Jurkat, Clone E6-1 (cell line): Measurements from ENCODE around the gene B4GALT4.

Source experiments
- DNase-seq: peaks from one replicate; pipeline ENCODE4 v3.0.0-alpha.2; 2011; ENCODE audit warnings: low read depth, low spot score
- H3K4me3 ChIP-seq: 2 replicates; pipeline ENCODE4 v1.5.1; 2011; ENCODE audit warnings: mild to moderate bottlenecking, low read length, control low read depth, moderate library complexity

Gene B4GALT4

DNA sequence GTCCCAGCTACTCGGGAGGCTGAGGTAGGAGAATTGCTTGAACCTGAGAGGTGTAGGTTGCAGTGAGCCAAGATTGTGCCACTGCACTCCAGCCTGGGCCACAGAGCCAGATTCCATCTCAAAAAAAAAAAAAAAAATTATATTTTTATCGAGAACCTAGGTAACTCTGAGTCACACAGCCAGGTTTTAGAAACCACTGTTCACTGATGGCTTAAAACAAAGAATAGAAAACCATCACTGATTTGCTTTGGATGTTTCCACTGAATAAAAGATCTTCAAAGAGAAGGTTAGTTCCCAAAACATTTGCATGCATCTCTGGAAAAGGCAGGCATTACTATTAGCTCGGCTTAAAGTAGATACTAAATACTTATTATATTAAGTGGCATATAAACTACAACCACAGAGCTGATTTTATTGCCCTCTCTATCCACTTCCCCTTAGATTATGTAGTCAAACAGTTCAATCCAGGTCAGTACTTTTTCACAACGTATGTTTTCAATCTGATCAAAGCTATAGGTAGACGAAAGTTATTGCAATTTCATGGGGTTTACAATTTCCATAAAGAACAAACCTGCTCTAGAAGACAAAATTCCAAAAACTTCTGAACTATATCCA lies 1.4 kb downstream of the B4GALT4 start:
- DNase-seq = no peak
- no peak overlapping the region; the same call in 1 of the 2 replicates for H3K4me3 ChIP-seq

DNA sequence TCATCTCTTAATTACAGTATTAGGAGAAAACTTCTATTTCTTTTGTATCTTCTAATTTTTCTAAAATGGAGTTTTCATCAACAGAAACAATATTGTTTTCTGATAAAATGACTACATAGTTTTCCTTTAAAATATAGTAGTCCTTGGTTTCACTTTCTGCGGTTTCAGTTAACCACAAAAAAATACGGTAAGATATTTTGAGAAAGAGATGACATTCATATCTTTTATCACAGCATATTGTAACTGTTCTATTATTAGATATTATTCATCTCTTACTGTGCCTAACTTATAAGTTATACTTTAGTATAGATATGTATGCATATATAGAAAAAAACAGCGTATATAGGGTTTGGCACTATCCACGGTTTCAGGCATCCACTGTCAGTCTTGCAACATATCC lies 2.3 kb downstream of the B4GALT4 start:
- DNase-seq = no peak
- no peak overlapping the region for H3K4me3 ChIP-seq

DNA sequence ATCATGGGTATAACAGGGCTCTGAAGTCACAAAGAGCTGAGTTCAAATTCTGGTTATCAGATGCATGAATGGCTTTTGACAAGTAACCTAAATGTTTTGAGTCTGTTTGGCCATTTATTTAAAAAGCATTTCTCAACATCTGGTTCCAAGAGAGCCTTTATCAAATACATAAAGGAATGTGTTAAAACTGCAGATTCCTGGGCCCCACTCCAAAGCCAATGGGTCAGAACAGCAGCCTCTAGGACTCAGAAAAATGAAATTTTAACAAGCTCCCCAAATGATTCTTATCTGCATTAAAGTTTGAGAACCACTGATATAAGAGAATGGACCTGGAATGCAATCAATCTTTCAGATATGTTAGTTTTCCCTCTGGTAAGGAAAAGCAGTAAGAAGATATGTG lies 3.4 kb downstream of the B4GALT4 start:
- H3K4me3 ChIP-seq = no peak overlapping the region
- no peak for DNase-seq

DNA sequence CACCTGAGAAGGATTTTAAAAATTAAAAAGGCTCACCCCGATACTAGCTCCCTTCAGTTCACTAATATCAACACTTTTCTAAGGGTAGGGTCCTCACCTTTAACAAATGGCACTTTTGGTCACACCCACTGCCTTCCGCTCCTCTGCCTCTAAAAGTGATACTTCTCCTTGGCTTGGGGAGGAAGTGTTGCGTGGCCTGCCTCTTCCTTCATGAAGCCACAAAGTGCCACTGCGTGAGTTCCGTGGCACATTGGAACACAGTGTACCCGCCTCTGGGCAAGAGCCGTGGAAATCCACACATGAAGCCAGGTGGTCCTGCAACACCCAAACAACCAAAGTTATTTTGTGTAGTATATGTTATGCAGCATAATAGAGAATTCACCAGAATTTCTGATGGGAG lies 3.9 kb downstream of the B4GALT4 start:
- DNase-seq = no peak
- H3K4me3 ChIP-seq = no peak overlapping the region

DNA sequence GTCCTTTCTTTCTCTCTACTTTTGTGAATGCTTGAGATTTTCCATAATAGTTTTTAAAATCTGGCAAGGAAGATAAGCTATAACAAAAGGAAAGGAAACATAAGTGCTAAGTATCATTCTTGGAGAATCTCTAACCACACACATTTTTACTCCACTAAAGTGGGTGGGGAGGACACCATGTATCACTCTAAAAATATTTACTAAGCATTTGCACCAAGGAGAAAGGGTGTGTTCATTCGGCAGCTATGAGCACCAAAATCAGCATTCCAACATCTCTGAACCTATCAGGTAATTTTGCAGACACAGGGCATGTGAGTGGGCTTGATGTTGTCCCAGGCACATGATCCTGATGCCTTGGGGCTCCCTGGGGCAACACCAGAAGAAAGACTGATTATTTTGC lies 5.5 kb downstream of the B4GALT4 start:
- H3K4me3 ChIP-seq = no peak overlapping the region
- no peak for DNase-seq

DNA sequence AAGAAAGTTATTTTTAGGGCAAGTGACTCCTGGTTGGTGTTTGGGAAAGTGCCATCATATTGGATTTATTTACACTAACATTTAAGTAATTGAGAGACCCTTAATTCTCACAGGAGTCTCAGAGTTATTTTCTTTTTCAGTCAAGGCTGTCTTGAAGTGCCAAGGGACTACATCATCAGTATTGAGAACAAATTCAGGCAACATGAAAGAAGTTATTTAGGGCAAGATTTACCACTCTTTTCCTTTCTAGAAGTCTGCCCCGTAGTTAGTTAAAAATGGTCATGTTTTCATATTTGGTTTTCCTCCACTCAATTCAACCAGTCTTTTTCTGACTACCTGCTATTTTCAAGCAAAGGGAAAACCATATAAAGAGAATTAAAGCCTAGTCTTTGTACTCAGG lies 6.1 kb downstream of the B4GALT4 start:
- DNase-seq = no peak
- H3K4me3 ChIP-seq = no peak overlapping the region

DNA sequence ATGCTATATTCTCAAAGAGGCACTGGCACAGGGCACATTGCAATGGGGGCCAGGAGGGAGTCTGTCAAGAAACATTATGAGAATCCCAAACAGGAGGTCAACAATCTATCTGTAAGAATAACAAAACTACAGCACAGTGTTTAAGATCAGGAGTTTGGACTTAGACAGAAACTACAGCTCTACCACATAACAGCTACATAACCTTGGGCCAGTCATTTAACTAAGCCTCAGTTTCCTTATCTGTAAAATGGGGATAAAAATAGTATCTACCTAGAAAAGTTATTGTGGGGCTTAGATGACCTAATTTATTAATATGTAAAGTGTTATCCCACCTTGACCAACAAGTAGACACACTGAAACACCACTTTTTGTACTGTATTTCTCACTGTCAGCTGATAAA lies 9.9 kb downstream of the B4GALT4 start:
- DNase-seq = no peak
- no peak overlapping the region for H3K4me3 ChIP-seq

DNA sequence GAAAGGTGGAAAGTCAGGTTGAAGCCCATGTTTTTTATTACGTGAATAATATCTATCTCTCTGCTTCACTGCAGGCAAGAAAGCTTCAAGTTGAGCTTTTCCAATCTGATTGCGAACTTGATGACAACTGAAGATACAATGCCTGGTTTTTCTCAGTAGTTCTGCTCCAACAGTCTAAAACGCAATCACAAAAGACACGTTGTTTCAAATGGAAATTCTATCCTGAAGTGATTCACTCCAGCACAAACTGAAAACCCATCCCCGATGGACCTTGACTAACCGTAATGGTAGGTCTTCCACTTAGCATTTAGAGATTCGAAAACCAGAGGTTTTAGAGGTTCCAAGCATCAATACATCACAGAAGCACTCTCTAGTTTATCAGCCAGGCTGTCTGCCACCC lies 10.6 kb downstream of the B4GALT4 start:
- no peak overlapping the region for H3K4me3 ChIP-seq
- DNase-seq = no peak

DNA sequence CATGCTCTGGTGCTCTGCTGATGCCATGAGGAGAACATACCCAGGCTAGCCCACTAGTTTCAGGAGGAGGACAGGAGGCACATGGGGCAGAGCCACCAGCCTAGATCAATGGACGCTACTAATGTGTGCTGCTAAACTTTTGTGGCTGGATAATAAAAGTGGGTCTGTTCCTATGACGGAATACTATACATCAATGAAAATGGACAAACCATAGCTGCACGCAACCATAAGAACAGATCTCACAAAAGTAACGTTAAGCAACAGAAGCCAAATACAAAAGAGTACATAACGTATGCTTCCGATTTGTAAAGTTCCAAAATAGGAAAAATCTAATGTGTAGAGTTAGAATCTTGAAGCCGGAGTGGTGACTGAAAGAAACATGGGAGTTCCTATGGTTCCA lies 11.5 kb downstream of the B4GALT4 start:
- no peak for DNase-seq
- no peak overlapping the region for H3K4me3 ChIP-seq

DNA sequence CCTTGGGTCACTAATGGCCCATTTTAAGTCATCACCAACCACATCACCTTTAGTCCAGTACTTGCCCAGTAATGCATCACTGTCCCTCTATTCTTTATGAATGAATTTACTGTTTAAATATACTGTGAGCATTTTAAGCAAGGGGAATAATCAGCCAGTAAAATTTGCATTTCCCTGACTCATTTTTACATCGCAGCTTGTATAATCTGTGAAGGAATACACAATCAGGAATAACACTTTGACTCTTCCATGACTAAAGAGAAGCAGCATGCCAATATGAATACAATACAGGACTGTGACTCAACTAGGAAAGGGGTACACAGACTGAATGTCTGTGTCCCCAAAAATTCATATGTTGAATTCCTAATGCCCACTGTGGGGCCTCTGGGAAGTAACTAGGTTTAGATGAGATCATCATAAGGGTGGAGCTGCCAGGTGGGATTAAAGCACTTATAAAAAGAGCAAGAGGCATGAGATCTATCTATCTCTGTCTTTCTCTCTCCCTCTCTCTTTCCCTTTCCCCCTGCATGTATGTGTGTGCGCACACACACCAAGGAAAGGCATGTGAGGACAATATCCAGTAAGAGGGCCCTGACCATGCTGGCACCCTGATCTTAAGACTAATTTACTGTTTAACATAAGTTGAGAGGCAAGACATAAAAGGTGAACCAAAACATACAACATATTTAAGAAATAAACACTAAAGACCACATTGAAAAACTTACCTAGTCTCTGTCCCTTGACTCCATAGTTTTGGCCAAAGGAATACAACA lies 12.1 kb downstream of the B4GALT4 start:
- H3K4me3 ChIP-seq = no peak overlapping the region
- no peak for DNase-seq

DNA sequence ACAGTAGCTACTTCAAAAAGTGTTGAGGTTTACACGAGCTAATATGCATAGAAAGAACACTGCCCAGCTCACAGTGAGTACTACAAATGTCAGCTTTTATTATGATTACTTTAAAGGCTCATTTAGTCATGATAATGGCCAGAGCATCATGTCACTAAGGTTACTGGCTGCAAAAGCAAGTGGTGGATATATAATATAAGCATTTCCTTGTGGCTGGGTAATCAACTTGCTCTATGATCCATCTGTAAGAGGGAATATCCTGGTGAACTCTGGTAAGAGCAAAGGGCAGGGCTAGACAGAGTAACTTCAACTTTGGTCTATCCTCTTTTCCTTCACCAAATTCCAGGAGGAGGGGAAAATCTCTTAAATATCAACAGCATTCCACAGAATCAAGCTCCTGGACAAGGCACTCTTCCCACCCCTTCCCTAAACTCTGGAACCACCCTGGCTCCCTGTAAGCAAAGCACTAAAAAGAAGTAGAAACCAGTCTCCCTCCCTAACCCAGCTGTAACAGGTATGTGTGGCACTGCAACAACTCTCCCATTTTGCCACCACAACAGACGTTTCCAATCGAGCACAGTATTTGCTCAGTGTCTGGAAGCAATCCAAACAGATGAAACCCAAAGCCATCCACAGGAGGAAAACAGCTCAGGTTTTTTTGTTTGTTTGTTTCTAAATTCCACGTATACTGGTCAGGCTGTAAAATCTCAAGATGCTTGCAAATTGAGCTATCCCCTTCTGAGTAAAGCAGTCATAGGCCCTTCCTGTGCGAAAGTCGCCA lies 13.4 kb downstream of the B4GALT4 start:
- H3K4me3 ChIP-seq = no peak overlapping the region
- DNase-seq = no peak

DNA sequence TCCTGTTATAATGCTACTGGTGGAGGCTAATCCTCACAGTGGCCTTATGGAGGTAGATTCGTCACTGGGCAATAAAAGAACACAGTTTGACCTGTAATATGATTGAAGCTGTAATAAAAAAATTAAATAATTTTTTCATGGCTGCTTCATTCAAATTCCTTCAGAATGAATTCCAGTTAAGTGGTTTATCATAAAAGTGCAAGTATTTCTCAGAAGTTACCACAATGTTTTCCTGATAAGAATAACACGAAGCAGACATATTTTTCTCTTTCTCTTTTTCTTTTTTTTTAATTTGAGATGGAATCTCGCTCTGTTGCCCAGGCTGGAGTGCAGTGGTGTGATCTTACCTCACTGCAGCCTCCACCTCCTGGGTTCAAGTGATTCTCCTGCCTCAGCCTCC lies 15.6 kb downstream of the B4GALT4 start:
- H3K4me3 ChIP-seq = no peak overlapping the region
- no peak for DNase-seq

DNA sequence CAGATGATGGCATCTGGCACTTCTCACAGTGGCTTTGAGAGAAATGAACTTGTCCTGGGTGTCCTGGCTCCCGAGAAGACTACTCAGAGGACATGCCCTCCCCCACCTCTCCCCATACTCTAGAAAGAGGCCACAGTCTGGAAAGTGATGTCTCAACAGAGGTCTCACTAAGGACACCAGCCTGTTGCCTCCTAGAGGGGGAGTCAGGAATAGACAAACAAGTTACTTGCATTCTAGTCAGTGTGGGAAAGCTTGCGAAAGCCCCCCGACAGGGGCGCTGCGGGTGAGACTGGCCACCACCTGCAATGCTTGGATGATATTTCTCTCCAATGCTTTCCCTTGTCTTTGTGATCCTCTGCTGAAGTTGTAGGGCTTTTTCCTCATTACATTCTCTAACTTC lies 17.2 kb downstream of the B4GALT4 start:
- no peak overlapping the region for H3K4me3 ChIP-seq
- no peak for DNase-seq

DNA sequence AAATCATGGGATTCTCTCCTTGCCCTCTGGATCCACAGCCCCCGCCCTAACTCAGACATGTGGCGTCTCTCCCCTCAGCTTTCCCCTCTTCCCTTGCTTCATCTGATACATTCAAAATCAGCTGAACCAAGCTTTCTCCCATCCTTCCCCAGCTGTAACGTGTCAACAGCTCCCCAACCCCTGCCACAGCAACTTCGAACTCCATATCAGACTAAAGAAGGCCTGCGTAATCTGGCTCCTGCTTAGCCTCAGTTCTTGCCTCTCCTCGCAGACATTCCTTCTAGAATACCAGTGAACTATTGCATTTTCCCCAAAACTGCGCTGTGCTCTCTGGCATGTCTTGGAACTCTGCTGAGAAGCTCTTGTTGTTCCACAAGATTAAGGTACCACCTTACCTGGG lies 18.3 kb downstream of the B4GALT4 start:
- no peak for DNase-seq
- no peak overlapping the region for H3K4me3 ChIP-seq

DNA sequence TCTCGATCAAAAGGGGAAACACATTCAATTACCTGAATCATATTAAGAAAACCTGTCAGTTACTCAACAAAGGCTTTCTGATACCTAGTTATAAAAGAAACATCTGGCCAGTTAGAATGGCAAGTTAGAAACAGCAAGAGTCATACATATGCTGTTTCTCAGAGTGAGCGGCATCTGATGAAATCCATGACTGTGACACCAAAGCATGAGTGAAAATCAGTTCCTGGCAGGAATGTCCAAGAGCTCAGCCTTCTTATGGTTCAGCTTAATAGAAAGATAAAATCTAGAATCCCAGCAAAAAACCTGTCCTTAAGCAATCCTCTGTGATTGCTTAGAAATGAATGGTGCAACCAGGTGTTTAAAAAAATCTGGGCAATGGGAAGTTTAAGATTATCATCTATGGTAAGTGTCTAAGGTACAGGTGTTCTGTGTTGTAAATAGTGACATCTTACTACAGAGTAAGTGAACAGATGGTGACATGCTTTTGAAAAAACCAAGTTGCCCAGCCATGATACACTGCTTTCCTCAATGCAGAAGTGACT lies 18.8 kb downstream of the B4GALT4 start:
- no peak overlapping the region for H3K4me3 ChIP-seq
- no peak for DNase-seq

DNA sequence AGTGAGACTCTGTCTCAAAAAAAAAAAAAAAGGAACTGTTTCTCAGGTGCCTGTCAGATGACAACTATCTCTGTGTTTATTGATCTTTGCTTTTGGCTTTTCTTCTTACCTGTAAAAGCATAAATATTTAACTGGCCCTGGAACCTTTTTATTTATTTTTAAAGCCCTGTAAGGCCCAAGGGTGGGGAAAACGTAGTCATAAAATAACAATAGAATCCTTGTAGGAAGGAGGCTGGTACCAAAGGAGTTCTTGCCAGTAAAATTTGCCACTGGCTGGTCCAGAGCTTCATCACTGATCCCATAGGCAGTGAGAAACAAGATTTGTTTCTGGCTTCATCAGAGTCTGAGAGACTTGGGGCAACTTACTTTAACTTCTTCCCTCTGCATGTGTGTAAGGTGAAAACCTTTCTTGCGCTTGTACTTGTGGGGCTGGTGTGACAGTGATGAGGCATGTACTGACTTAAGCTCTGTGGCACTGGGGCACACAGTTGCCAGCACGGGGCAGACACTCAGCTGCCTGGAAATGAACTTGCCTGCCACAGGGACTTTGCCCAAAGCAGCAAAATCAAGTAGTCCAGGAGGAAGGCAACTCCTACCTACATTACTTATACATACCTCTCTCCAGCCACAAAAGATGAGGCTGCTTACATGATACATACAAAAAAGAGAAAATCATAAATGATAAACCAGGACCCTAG lies 19.6 kb downstream of the B4GALT4 start:
- H3K4me3 ChIP-seq = no peak overlapping the region
- no peak for DNase-seq

DNA sequence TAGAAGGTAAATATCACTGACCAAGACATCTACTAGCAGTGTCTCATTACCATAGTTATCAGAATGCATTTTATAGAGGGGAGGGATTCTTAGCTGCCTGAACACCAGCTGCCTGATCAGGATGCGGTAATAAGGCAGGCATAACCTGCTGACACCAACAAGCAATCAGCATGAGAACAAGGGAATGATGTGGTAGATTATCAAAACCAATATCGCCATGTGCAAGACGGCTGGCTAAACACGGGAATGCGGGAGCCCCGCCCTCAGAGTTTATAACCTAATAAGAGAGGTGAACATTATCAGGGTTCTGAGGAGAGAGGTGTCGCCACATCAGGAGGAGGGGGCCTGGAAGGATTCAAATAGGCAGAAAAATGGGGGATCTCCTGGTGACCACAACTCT lies 20.5 kb downstream of the B4GALT4 start:
- no peak for DNase-seq
- no peak overlapping the region for H3K4me3 ChIP-seq

DNA sequence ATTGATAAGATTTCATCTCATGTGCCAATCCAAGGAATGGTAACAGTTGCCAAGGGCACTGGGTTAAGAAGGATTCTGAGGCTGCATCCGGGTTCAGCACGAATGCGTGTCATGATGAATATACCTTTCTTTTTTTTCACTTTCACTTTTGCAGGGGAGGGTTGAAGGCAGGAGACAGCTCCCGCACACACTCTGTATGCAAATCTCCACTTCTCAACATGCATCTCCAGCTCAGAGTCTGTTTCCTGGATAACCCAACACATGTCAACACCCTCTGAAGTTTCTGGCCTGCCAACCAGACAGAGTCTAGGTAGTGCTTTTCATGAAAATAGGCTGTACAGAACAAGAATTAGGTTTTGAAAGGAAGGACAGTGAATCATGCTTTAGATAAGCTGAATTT lies 21.6 kb downstream of the B4GALT4 start:
- no peak for DNase-seq
- no peak overlapping the region for H3K4me3 ChIP-seq

DNA sequence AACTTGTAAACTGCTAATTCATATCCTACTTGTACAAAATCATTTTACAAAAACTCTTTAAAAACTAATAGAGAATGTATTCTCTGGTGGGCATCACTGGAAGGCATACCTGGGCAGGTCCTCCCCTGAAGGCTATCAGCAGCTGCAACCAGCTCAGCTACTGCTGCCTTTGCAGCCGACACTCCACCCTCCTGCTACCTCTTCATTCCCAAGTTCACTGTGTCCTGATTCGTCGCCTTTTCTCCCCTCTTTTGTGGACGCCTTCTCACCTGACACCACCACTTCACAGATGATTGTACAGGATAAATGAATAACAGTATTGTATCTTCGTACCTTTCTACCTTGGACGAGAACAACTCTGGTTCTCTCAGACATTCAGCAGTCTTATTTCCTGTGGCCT lies 28.9 kb downstream of the B4GALT4 start:
- H3K4me3 ChIP-seq = no peak overlapping the region
- no peak for DNase-seq

DNA sequence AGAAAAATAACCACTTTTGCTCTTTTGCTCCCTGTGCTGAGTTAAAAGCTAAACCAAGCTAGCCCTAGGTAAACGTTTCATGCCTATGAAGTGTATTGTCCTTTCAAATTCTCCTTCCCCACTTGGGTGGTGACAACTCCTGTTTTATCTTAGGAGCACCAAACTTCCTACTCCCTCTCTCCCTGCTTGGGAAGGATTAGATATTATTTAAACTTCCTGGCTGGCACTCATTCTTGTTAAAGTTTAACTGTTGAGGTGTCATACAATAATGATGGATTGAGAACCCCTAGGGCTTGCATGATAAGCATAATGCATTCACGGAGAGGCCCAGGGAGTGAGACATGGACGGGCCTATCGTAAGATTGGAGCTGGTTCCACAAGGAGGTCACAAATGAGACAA lies 29.5 kb downstream of the B4GALT4 start:
- H3K4me3 ChIP-seq = no peak overlapping the region

More for the DNA sequence above, 29.5 kb downstream of the B4GALT4 start:
- DNase-seq = no peak
